Measurements from ENCODE around the gene BLOC1S1.

Gene BLOC1S1

GRCh38 chr12:55698241-55698955 lies 17.4 kb upstream of the BLOC1S1 start:
- no peak overlapping the region for H3K4me3 ChIP-seq (replicated peaks in 1 of 2; ENCODE audit: low read depth in 2 of 2, low read length in 2 of 2)
- no peak for DNase-seq (ENCODE audit: low read depth in 2 of 2)
- TF ChIP-seq, protein P1, sequence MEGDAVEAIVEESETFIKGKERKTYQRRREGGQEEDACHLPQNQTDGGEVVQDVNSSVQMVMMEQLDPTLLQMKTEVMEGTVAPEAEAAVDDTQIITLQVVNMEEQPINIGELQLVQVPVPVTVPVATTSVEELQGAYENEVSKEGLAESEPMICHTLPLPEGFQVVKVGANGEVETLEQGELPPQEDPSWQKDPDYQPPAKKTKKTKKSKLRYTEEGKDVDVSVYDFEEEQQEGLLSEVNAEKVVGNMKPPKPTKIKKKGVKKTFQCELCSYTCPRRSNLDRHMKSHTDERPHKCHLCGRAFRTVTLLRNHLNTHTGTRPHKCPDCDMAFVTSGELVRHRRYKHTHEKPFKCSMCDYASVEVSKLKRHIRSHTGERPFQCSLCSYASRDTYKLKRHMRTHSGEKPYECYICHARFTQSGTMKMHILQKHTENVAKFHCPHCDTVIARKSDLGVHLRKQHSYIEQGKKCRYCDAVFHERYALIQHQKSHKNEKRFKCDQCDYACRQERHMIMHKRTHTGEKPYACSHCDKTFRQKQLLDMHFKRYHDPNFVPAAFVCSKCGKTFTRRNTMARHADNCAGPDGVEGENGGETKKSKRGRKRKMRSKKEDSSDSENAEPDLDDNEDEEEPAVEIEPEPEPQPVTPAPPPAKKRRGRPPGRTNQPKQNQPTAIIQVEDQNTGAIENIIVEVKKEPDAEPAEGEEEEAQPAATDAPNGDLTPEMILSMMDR (IDR thresholded peaks at IDR 0.05; ENCODE audit: low read depth, low read length) = no peak

GRCh38 chr12:55698965-55699364 lies 16.9 kb upstream of the BLOC1S1 start:
- no peak overlapping the region for H3K4me3 ChIP-seq (replicated peaks in 1 of 2; ENCODE audit: low read depth in 2 of 2, low read length in 2 of 2)
- no peak for DNase-seq (ENCODE audit: low read depth in 2 of 2)
- TF ChIP-seq, protein P1 (IDR thresholded peaks at IDR 0.05; ENCODE audit: low read depth, low read length) = no peak

DNA sequence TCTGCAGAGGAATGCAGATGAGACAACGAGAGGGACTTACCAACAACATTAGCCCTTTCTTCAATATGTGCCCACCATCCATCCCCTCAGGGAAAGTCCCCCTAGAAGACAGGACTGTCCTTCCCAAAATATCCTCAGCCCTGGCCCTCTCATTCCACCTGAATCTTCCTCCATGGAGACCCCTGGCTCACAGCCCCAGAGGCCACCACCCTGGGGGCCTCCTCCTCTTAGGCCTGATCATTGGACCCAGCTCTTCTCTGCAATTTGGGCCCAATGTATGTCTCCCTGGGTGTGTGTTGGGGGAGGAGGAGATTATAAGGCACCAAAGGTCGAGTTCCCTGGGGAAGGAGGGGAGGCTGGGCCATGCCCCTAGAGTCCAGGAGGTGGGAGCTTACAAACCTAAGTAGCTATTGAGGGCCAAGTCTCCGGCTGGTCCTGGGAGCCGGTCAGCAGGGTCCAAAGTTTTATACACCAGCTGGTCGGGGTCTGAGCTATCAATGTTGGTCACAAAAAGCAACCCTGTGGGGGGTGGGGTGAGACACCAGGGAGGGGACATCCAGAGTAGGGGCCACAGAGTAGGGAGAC lies 16.3 kb upstream of the BLOC1S1 start:
- no peak overlapping the region for H3K4me3 ChIP-seq (replicated peaks in 1 of 2; ENCODE audit: low read depth in 2 of 2, low read length in 2 of 2)
- no peak for DNase-seq (ENCODE audit: low read depth in 2 of 2)
- TF ChIP-seq, protein P1 (IDR thresholded peaks at IDR 0.05; ENCODE audit: low read depth, low read length) = no peak

GRCh38 chr12:55700255-55701018 lies 15.4 kb upstream of the BLOC1S1 start:
- H3K4me3 ChIP-seq (replicated peaks in 1 of 2; ENCODE audit: low read depth in 2 of 2, low read length in 2 of 2) = no peak overlapping the region
- no peak for DNase-seq (ENCODE audit: low read depth in 2 of 2)
- TF ChIP-seq, protein P1 (IDR thresholded peaks at IDR 0.05; ENCODE audit: low read depth, low read length) = no peak

GRCh38 chr12:55702861-55703260 lies 13.0 kb upstream of the BLOC1S1 start:
- TF ChIP-seq, protein P1 (IDR thresholded peaks at IDR 0.05; ENCODE audit: low read depth, low read length) = no peak
- no peak for DNase-seq (ENCODE audit: low read depth in 2 of 2)
- H3K4me3 ChIP-seq (replicated peaks in 1 of 2; ENCODE audit: low read depth in 2 of 2, low read length in 2 of 2) = no peak overlapping the region

DNA sequence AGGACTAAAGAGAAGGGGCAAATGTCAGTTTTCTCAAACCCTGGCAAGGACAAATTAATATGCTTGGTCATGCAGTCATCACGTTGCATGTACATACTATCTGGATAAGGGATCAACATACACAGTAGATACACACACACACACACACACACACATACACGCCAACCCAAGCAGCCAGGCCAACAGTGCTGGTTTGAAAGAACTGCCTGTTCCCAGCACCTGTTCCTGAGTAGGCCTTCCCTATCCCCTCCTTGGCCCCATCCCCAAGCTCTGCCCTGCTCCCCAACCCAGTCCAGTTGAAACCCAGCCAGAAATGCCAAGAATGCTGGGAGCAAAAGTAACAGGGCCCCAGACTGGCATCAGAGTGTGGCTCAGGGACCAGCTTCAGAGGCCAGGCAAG lies 12.6 kb upstream of the BLOC1S1 start:
- no peak for DNase-seq (ENCODE audit: low read depth in 2 of 2)

More for the DNA sequence above, 12.6 kb upstream of the BLOC1S1 start:
- TF ChIP-seq, protein P1 (IDR thresholded peaks at IDR 0.05; ENCODE audit: low read depth, low read length) = no peak
- H3K4me3 ChIP-seq (replicated peaks in 1 of 2; ENCODE audit: low read depth in 2 of 2, low read length in 2 of 2) = no peak overlapping the region
